ENCODE data around the gene EYA2.

GRCh38 chr20:47201074-47201730 is 306.6 kb downstream of the EYA2 start:
- TF ChIP-seq SP1 (IDR thresholded peaks at IDR 0.05) (no peak), ELF4 (IDR thresholded peaks at IDR 0.05) (no peak)

All from HEK293T (cell line).